SJSA1 (cell line): ENCODE results near the gene ROR1. TPM values are rescaled to one million over a fixed set of nuclear protein-coding genes. Genes with fewer than 3 reads are reported as not detected.

Experiments
- DNase-seq, 2 experiments: peaks; one replicate each; pipeline ENCODE4 v3.0.0-alpha.2; 2015 to 2020; ENCODE audit warnings: low spot score in 2 of 2, low read depth in 1 of 2
- H3K27ac ChIP-seq: fragments of 250-450 bp; sonication (Bioruptor Pico); 2 replicates; pipeline ENCODE4 v1.5.1; 2020; ENCODE audit warnings: mild to moderate bottlenecking, moderate library complexity
- H3K27me3 ChIP-seq: fragments of 250-450 bp; sonication (Bioruptor Pico); replicated peaks from 2 replicates; pipeline ENCODE4 v1.5.1; 2020; ENCODE audit warnings: mild to moderate bottlenecking, moderate library complexity
- H3K36me3 ChIP-seq: fragments of 250-450 bp; sonication (Bioruptor Pico); 2 replicates; pipeline ENCODE4 v1.5.1; 2020; ENCODE audit warnings: mild to moderate bottlenecking
- H3K4me1 ChIP-seq: fragments of 250-450 bp; sonication (Bioruptor Pico); replicated peaks from 2 replicates; pipeline ENCODE4 v1.6.1; 2021; ENCODE audit warnings: mild to moderate bottlenecking
- H3K4me3 ChIP-seq: fragments of 250-450 bp; sonication (Bioruptor Pico); 2 replicates; pipeline ENCODE4 v1.5.1; 2020; ENCODE audit warnings: mild to moderate bottlenecking
- H3K9me3 ChIP-seq: fragments of 250-450 bp; sonication (Bioruptor Pico); replicated peaks from 2 replicates; pipeline ENCODE4 v1.5.1; 2020; ENCODE audit warnings: mild to moderate bottlenecking
- total RNA-seq: library from RNA; depleted of rRNA; stranded (reverse); fragments of >200 nt; shearing (Covaris generic); gene quantifications from 2 replicates; pipeline ENCODE4 v1.2.3, GENCODE V29; 2014

The ROR1 gene
- total RNA-seq, 1 experiment from 2014 or later, result 19.7 TPM

DNA sequence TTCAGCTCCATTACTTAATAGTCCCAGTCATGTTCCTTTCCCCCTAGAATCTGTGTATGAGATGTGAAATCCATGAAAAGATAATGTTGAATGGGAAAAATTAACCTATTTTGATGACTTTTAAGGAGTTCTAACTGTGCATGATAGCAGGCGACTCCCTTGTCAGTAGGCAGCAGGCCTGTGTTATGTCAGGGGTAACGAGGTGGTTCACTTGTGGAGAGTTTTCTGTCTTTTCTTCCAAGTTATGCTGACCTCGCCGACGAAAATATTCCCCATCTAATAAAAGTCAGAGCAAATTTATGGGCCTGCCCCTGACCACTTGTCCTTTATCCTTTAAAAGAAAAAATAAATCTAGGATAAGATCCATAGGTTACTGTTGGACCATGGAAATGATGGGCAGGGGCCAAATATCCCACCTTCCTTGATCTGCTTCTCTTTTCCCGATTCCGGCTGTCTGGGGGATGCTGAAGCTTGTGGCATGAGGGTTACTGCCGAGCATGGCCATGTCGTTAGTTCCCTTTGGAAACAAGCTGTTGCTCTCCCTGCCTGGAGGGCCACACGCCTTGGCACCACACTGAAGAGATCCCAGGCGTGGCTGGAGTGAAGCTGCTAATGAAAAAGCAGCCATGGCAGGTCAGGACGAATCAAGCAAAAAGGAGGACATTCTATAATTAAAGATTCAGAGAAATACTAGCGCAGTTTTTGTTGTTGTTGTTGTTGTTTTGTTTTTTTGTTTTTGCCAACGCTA is 93.8 kb downstream of the ROR1 start:
- Histone ChIP-seq H3K27ac (no peak overlapping the region), H3K4me3 (no peak overlapping the region), H3K4me1 (peaks cover 16% of the 10 kb centered on the region), H3K36me3 (no peaks in the 10 kb centered on the region), H3K9me3 (0 out of 2 replicates have a peak, but pooled peaks cover 4% of the 10 kb centered on the region), H3K27me3 (0 out of 2 replicates have a peak, but pooled peaks cover 2% of the 10 kb centered on the region)
- no peak for DNase-seq

DNA sequence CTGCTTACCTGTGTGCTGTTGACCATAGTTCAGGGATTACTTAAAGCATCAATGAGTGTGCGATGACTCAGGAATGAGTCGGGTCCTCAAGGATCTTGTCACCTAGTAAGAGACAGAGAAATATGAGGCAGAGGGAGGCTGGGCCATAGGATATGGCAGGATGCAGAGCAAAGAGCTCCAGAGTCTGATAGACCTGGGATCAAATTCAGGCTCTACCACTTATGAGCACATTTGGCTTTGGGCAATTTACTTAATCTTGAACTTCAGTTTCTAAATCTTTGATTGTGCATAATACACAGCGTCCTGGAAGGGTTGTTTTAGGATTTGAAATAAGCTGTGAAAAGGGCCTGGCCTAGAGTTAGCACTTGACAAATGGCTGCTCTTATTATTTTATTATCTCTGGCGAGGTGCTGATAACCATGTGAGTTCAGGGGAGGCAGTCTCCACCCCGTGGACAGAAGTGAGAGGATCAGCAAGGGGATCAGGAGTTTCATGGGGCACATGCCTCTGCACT is 94.5 kb downstream of the ROR1 start:
- Histone ChIP-seq H3K9me3 (0 out of 2 replicates have a peak, but pooled peaks cover 4% of the 10 kb centered on the region), H3K36me3 (no peaks in the 10 kb centered on the region), H3K27me3 (no peaks in the 10 kb centered on the region), H3K27ac (no peak overlapping the region), H3K4me1 (peaks cover 23% of the 10 kb centered on the region), H3K4me3 (no peak overlapping the region)
- peak in 1 of 2 experiments; percentile 20 for DNase-seq

DNA sequence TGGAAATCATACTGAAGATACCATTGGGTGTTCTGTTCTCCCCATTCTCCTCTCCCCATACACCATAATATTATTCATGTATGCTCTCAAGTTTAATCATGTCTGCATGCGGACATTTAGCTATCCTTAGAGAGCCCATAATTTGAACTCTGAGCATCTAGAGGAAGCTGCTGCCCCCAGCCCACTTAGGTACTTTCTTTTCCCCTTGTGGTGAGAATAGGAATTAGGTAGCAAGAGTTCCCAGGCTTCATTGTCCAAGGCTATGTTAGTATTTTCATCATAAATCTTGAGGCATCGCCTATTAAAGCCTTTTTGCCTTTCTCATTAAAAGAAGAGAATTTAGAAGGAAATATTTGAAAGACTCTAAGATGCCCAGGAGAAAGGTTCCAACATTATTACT is 96.3 kb downstream of the ROR1 start:
- no peak overlapping the region for H3K4me3 ChIP-seq
- H3K9me3 ChIP-seq, result 0 out of 2 replicates have a peak, but pooled peaks cover 4% of the 10 kb centered on the region
- no peak for DNase-seq
- no peaks in the 10 kb centered on the region for H3K36me3 ChIP-seq
- no peak overlapping the region for H3K27ac ChIP-seq
- H3K27me3 ChIP-seq, result no peaks in the 10 kb centered on the region
- H3K4me1 ChIP-seq, result peaks cover 41% of the 10 kb centered on the region

DNA sequence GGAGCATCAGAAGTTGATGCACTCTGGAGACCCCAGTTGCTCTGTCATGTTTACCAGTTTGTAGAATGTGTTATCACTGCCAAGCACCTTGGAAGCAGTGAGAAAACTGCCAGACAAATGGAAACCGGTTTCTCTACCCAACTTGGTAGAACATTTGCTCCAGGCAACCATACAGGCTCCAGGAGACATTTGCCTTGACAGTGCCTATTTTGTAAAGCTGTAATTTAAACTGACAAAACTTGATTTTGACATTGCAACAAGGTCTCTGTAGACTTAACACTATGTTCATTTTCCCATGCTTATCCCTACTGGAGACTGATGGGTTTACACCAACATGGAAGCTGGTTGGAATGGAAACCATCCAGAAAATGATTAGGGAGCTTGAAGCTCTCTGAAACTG is 97.6 kb downstream of the ROR1 start:
- Histone ChIP-seq H3K27ac (no peak overlapping the region), H3K9me3 (0 out of 2 replicates have a peak, but pooled peaks cover 4% of the 10 kb centered on the region), H3K4me3 (no peak overlapping the region), H3K36me3 (no peaks in the 10 kb centered on the region), H3K4me1 (peaks cover 43% of the 10 kb centered on the region), H3K27me3 (no peaks in the 10 kb centered on the region)
- DNase-seq, result no peak

DNA sequence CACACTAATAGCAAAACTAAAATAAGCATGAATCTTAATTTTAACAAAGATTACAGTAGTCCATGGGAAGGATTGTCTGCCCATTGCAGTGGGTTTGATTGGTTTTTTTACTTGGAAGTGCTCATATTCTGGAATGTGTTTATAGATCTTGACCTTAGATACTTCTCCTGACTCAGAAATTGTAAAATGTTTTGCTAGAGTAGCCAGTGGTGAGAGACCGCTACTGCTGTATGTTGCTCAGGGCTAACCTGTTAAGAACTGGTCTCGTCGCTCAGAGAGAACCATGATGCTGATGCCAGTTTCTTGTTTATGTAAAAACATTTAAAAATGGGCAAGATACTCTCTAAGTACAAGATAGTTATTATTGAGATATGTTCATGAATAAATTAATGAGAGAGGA is 99.9 kb downstream of the ROR1 start:
- peak in 1 of 2 experiments; percentile 29 for DNase-seq
- Histone ChIP-seq H3K4me1 (peaks cover 58% of the 10 kb centered on the region), H3K9me3 (no peaks in the 10 kb centered on the region), H3K36me3 (no peaks in the 10 kb centered on the region), H3K27me3 (no peaks in the 10 kb centered on the region), H3K4me3 (no peak overlapping the region), H3K27ac (no peak overlapping the region)

DNA sequence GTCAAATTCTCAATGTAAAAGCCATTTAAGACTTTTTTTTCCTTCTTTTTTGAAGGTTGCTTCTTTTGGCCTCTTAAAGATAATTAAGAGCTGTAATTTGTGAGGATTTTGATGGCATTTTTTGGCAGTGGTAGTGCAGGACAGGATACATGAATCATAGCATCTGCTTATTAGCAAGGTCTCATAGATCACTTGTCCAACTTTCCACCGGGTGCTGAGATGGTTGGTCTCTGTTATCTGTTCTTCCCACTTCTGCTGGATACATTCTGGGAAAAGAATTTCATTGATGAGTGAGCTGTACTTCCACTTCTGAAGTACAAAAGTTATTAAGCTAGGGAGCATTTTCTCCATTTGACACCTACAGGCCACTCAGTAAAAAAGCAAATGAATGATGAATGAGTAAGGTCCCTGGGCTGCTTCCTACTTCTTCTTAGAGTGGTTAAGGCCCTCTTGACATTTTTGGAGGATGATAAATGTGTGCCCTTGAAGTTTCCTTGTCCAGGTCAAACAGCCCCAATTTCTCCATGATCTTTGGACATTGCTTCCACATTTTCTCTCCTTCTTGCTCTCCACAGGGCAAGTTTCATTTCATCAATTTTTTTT is 100.6 kb downstream of the ROR1 start:
- peak in 1 of 2 experiments; percentile 6 for DNase-seq
- H3K27ac ChIP-seq, result no peak overlapping the region

DNA sequence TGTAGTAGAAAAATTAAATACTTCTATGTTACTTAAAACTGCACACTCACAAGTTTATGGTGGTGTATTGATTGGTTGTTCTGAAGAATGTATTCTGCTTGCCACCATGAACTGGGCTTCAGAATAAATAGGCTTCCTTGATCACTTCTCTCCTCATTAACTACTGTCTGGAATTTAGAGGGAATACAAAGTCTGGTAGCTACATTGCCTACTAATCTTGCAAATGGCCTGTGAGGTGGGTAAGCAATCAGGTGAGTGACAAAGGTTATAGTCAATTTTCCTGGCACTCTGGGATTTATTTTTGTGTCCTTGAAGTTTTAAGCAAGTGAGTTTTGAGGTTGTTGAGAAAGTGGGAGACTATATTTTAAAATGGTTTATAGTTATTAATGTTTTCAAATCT is 101.8 kb downstream of the ROR1 start:
- H3K36me3 ChIP-seq, result no peaks in the 10 kb centered on the region
- no peaks in the 10 kb centered on the region for H3K27me3 ChIP-seq
- no peak overlapping the region for H3K4me3 ChIP-seq
- H3K27ac ChIP-seq, result no peak overlapping the region
- no peak for DNase-seq
- no peaks in the 10 kb centered on the region for H3K9me3 ChIP-seq
- H3K4me1 ChIP-seq, result peaks cover 65% of the 10 kb centered on the region

More for the DNA sequence above, 100.6 kb downstream of the ROR1 start:
- Histone ChIP-seq H3K36me3 (no peaks in the 10 kb centered on the region), H3K27me3 (no peaks in the 10 kb centered on the region), H3K9me3 (no peaks in the 10 kb centered on the region), H3K4me3 (no peak overlapping the region), H3K4me1 (peaks cover 63% of the 10 kb centered on the region)

DNA sequence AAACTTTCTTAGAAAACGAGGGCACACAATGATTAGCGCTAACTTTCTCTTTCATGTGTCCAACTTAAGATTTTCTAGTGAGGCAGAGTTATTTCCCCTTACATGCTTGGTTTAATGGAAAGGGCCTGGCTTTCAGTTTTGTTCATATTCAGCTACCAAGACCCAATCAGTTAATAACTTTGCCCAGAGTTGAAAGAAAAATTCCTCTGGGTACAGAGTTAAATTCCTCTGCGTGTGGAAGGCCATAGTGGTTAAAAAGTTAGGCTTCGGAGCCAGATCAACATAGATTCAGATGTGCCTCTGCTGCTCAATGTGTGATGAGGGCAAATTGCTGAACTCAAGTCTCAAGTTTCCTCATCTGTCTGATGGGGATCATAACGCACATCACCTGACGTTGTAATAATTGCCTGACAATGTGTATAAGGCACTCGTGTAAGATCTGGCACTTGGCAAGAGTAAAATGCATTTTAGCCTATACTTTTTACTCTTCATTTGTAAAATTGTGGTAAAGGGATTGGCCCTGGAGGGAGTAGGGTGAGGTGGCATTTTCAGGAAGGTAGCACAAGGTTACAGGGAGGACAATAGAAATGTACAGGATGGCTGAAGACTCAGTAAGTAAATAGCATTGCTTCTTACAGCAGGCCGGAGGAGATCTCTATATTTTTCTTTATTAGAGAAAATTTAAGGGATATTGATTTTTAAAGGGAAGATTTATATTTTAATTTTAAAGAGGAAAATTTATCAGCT is 103.4 kb downstream of the ROR1 start:
- peaks cover 62% of the 10 kb centered on the region for H3K4me1 ChIP-seq
- no peak overlapping the region for H3K4me3 ChIP-seq
- H3K9me3 ChIP-seq, result no peaks in the 10 kb centered on the region
- H3K36me3 ChIP-seq, result no peaks in the 10 kb centered on the region
- H3K27me3 ChIP-seq, result no peaks in the 10 kb centered on the region
- no peak overlapping the region for H3K27ac ChIP-seq
- DNase-seq, result peak in 1 of 2 experiments; percentile 12

DNA sequence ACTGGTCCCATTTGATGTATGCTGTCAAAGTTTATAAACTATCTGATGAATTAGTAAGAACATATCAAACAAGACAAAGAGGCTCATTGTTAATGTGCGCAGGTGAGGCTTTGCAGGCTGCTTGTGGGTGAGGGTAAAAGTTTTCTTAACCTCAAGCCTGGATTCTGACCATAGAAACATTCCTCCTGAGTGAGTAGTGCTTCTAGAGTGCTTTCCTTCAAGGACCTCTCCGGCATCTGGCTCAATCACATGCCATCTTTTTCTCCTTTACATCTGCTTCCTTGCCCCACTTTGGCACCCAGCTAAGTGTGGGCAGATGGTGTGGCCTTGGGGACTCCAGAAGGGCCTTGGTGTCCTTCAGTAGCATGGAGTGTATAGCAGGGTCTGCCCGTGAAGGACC is 104.0 kb downstream of the ROR1 start:
- Histone ChIP-seq H3K4me3 (no peak overlapping the region), H3K36me3 (no peaks in the 10 kb centered on the region), H3K4me1 (peaks cover 57% of the 10 kb centered on the region), H3K27ac (no peak overlapping the region), H3K27me3 (no peaks in the 10 kb centered on the region), H3K9me3 (no peaks in the 10 kb centered on the region)
- peak; percentile 42 to 45 for DNase-seq

DNA sequence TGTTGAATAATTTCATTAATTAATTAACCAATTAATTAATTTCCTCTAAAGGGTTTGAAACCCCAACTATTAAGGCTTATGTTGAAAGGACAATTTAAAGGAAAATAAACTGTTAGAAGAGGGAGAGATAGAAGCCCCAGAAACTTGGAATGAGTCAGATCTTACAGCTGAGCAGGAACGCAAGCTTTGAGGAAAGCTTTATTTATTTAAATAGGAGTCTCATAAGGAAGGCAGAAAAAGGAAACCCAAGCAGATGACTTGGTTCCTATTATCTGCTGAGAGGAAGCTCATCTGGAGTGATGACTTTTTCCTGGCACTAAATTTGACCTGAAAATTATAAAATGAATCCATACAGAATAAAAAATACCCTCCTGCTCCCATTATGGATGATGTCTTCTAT is 105.1 kb downstream of the ROR1 start:
- Histone ChIP-seq H3K4me3 (no peak overlapping the region), H3K9me3 (no peaks in the 10 kb centered on the region), H3K4me1 (peaks cover 46% of the 10 kb centered on the region), H3K27me3 (no peaks in the 10 kb centered on the region), H3K27ac (no peak overlapping the region), H3K36me3 (no peaks in the 10 kb centered on the region)
- DNase-seq, result peak in 1 of 2 experiments; percentile 46

DNA sequence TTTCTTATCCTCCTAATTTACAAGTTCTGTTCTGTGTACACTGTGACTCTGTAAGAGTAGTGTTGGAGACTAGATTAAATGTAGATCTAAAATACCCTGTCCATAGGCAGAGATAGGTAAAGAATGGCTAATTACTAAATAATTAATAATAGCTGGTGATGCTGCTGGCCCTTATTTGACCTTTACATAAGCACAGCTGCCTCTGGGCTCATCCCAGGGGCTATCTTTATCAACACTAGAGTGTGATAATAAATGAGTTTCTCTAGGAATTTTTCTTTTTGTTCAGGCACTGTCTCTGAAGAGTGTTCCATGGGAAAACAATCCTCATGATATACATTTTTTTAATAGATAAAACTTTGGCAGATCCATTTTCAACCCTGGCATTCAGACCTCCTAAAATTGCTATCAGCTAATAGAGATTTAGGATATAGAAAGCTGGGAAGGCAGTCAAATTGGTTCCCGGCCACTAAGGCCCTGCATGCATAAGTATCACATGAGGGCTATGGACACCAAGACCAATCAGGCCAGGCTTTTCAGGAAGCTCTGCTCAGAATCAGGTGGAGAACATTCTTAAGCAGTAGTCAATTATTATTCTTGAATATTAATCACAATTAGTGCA is 107.2 kb downstream of the ROR1 start:
- no peaks in the 10 kb centered on the region for H3K36me3 ChIP-seq
- no peak overlapping the region for H3K4me3 ChIP-seq
- H3K27ac ChIP-seq, result no peak overlapping the region
- H3K9me3 ChIP-seq, result no peaks in the 10 kb centered on the region
- DNase-seq, result no peak
- no peaks in the 10 kb centered on the region for H3K27me3 ChIP-seq
- H3K4me1 ChIP-seq, result peaks cover 34% of the 10 kb centered on the region

DNA sequence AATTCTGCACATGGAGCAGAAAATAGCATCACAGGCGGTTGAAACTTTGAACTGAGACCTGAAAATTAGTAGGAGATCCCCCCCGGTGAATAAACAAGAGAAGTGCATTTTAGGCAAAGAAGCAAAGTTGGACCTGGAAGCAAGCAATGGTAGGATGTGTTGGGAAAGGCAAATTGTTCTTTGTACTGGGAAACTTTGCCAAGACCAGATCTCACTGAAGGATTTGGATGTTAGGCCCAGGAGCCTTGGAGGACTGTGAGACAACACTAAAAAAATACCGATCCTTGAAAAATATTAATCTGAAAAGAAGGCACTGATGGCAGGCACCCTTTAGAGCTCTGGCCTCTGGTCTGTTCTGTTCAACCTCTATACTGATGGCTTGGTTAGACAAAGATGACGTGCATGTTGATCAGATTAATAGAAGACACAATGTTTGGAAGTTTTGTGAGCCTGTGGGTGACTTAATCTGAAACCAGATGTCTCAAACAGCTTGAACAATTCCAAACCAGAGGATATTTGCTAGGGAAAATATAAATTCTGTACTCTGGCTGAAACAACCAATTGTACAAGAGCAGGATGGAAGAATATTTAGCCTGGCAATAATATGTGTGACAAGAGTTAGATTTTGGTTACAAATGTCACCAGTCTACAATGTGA is 108.4 kb downstream of the ROR1 start:
- peaks cover 24% of the 10 kb centered on the region for H3K4me1 ChIP-seq
- DNase-seq, result no peak
- no peaks in the 10 kb centered on the region for H3K9me3 ChIP-seq
- no peak overlapping the region for H3K4me3 ChIP-seq
- H3K36me3 ChIP-seq, result no peaks in the 10 kb centered on the region
- no peak overlapping the region for H3K27ac ChIP-seq
- H3K27me3 ChIP-seq, result no peaks in the 10 kb centered on the region
